B cell (primary cell): Measurements from ENCODE around the gene TBC1D12. TPM values are rescaled to one million over a fixed set of nuclear protein-coding genes. Genes with fewer than 3 reads are reported as not detected.

Experiments
- ATAC-seq: fragments of 200-7000 bp; cut with Tn5 transposase; one replicate; pipeline ENCODE4 v1.10.0; 2021; ENCODE audit warnings: low read depth, mild to moderate bottlenecking, moderate number of reproducible peaks, moderate library complexity
- CTCF ChIA-PET: fragments of 350-600 bp; sonication (Branson Sonifier 250); formaldehyde crosslinking; loops from one replicate; lab custom pipeline; 2021; ENCODE audit warnings: antibody characterized with exemption, inconsistent platforms; lab: Charles Lee
- POLR2A ChIA-PET: fragments of 350-600 bp; sonication (Branson Sonifier 250); formaldehyde crosslinking; loops from one replicate; lab custom pipeline; 2021; ENCODE audit warnings: antibody characterized with exemption; lab: Charles Lee
- DNase-seq: peaks from one replicate; pipeline ENCODE4 v3.0.0; 2013
- H2AFZ ChIP-seq: 2 replicates; pipeline ENCODE4 v1.6.1; 2012; ENCODE audit warnings: mild to moderate bottlenecking, low read depth, low read length; ENCODE audit not compliant: insufficient read depth, poor library complexity, severe bottlenecking
- H3K27ac ChIP-seq, 2 donors: 1 replicate in 1 of 2; 2 replicates in 1 of 2; pipeline ENCODE4 v1.5.1; 2012 to 2013; ENCODE audit warnings: low read length in 2 of 2, mild to moderate bottlenecking in 2 of 2, moderate library complexity in 1 of 2
- H3K27me3 ChIP-seq, 4 experiments: fragments of 200-600 bp in 1 of 4; sonication (generic) in 1 of 4; replicated peaks in 1 of 4; 1 replicate in 2 of 4; 2 replicates in 2 of 4; pipeline versions ENCODE4 v1.6.1 to v1.7.0; 2013 to 2016; ENCODE audit warnings: low read length in 3 of 4, mild to moderate bottlenecking in 2 of 4, mixed read lengths in 1 of 4, moderate library complexity in 1 of 4; ENCODE audit not compliant: insufficient read depth in 4 of 4, control insufficient read depth in 3 of 4; ENCODE audit errors: control extremely low read depth in 1 of 4
- H3K36me3 ChIP-seq, 2 experiments: replicated peaks in 1 of 2; 1 replicate in 1 of 2; 2 replicates in 1 of 2; pipeline versions ENCODE4 v1.6.1 to v1.7.1; 2013; ENCODE audit warnings: low read length in 1 of 2; ENCODE audit not compliant: insufficient read depth in 2 of 2, control insufficient read depth in 1 of 2; ENCODE audit errors: control extremely low read depth in 1 of 2, extremely low read depth in 1 of 2
- H3K4me1 ChIP-seq, 2 donors: fragments of 200-600 bp in 1 of 2; sonication (generic) in 1 of 2; 1 replicate in 1 of 2; 2 replicates in 1 of 2; pipeline versions ENCODE4 v1.5.1 to v1.6.1; 2013 to 2017; ENCODE audit warnings: low read length in 2 of 2; ENCODE audit not compliant: control insufficient read depth in 2 of 2, insufficient read depth in 2 of 2
- H3K4me2 ChIP-seq: replicated peaks from 2 replicates; pipeline ENCODE3; 2012; ENCODE audit warnings: mild to moderate bottlenecking, low read depth, low read length; ENCODE audit not compliant: poor library complexity, severe bottlenecking
- H3K4me3 ChIP-seq, 5 experiments: fragments of 200-600 bp in 1 of 5; sonication (generic) in 1 of 5; 1 replicate in 3 of 5; 2 replicates in 2 of 5; pipeline versions ENCODE4 v1.5.1 to v1.7.0; 2011 to 2016; ENCODE audit warnings: low read length in 4 of 5, mild to moderate bottlenecking in 4 of 5, low read depth in 2 of 5, control low read depth in 1 of 5, moderate library complexity in 1 of 5; ENCODE audit not compliant: insufficient read depth in 1 of 5; ENCODE audit errors: control extremely low read depth in 1 of 5, extremely low read depth in 1 of 5
- H3K79me2 ChIP-seq: fragments of 200-600 bp; sonication (generic); one replicate; pipeline ENCODE4 v1.6.0; 2016; ENCODE audit warnings: low read length; ENCODE audit not compliant: control insufficient read depth, insufficient read depth
- H3K9ac ChIP-seq: fragments of 200-600 bp; sonication (generic); 2 replicates; pipeline ENCODE4 v1.6.1; 2017; ENCODE audit warnings: mild to moderate bottlenecking, low read length, moderate library complexity
- H3K9me3 ChIP-seq, 3 donors: one replicate each; pipeline versions ENCODE4 v1.6.1 to v1.7.1; 2013; ENCODE audit warnings: low read length in 2 of 3; ENCODE audit not compliant: control insufficient read depth in 2 of 3, insufficient read depth in 1 of 3; ENCODE audit errors: control extremely low read depth in 1 of 3
- H4K20me1 ChIP-seq: 2 replicates; pipeline ENCODE4 v1.6.0; 2012; ENCODE audit warnings: mild to moderate bottlenecking, low read length; ENCODE audit not compliant: insufficient read depth, control insufficient read depth, poor library complexity, severe bottlenecking
- H3K27ac Mint-ChIP-seq: one replicate; pipeline ENCODE4 v1.8.0; 2021; ENCODE audit warnings: mixed read lengths
- H3K27me3 Mint-ChIP-seq: one replicate; pipeline ENCODE4 v1.8.0; 2021; ENCODE audit warnings: mixed read lengths
- H3K4me1 Mint-ChIP-seq: one replicate; pipeline ENCODE4 v1.8.0; 2021; ENCODE audit warnings: mixed read lengths
- H3K4me3 Mint-ChIP-seq: one replicate; pipeline ENCODE4 v1.8.0; 2021; ENCODE audit warnings: mixed read lengths
- H3K9me3 Mint-ChIP-seq: one replicate; pipeline ENCODE4 v1.8.0; 2022; ENCODE audit warnings: mixed read lengths; ENCODE audit not compliant: insufficient read depth
- CTCF ChIP-seq: fragments of 200-600 bp; IDR thresholded peaks from one replicate; pipeline ENCODE4 v1.8.0; 2022; ENCODE audit warnings: antibody characterized with exemption, mild to moderate bottlenecking
- EZH2 ChIP-seq: IDR thresholded peaks from 2 replicates; pipeline ENCODE4 v1.6.1; 2012; ENCODE audit warnings: borderline replicate concordance, low read depth, mild to moderate bottlenecking, moderate library complexity, low read length; ENCODE audit not compliant: insufficient read depth, poor library complexity, severe bottlenecking
- WGBS: methylation state at CpG from one replicate; pipeline ENCODE4 v1.1.5; 2013; ENCODE audit warnings: missing lambda C conversion rate; ENCODE audit not compliant: insufficient coverage; 5-methylcytosine and 5-hydroxymethylcytosine counted together
- intact Hi-C: fragments of 100-400 bp; cut with micrococcal nuclease; formaldehyde crosslinking; loops from one replicate; pipeline ENCODE4 v1.10.0; 2022
- polyA plus RNA-seq: library from polyadenylated mRNA; depleted of rRNA; stranded (reverse); fragments of >200 nt; gene quantifications from 2 replicates; pipeline ENCODE4 v1.2.3, GENCODE V29; 2012
- total RNA-seq, 2 donors: library from RNA; stranded (reverse); fragments of 120-200 nt in 1 of 2; gene quantifications; 1 replicate in 1 of 2; 2 replicates in 1 of 2; pipeline versions ENCODE4 v1.2.3 to v1.2.4, GENCODE V29; 2013 to 2022

Gene TBC1D12
- total and polyA plus RNA-seq, 2 donors (not counting 1 experiment from before 2014, with no cell fraction given) = 3.1 to 9.3 TPM

- no peaks in the 10 kb centered on the region for H3K9me3 Mint-ChIP-seq
- Histone ChIP-seq H3K27me3 (no peaks in the 10 kb centered on the region), H3K9ac (no peak overlapping the region), H3K4me2 (no peak overlapping the region), H3K36me3 (no peaks in the 10 kb centered on the region), H3K79me2 (no peaks in the 10 kb centered on the region), H2AFZ (no peak overlapping the region), H3K9me3 (no peaks in the 10 kb centered on the region), H3K4me1 (no peaks in the 10 kb centered on the region), H3K4me3 (no peak overlapping the region), H3K27ac (no peak overlapping the region), H4K20me1 (no peaks in the 10 kb centered on the region)
- TF ChIP-seq CTCF = no peak
- TF ChIP-seq EZH2 = no peak
- CTCF ChIA-PET = no interaction called here
- POLR2A ChIA-PET = no interaction called here
- intact Hi-C loops = no loop called here
- no peak for DNase-seq
- H3K27ac Mint-ChIP-seq = no peak overlapping the region
- no peak overlapping the region for H3K4me3 Mint-ChIP-seq
- H3K4me1 Mint-ChIP-seq = no peaks in the 10 kb centered on the region
- H3K27me3 Mint-ChIP-seq = no peaks in the 10 kb centered on the region
- no peak for ATAC-seq
Observed at GRCh38 chr10:94571081-94571480, 168.7 kb downstream of the TBC1D12 start.

GRCh38 chr10:94571528-94571927 lies 169.2 kb downstream of the TBC1D12 start:
- WGBS = 100% methylated on average over 2 of the region's 3 CpGs
- no peak overlapping the region for H3K27ac Mint-ChIP-seq
- no peak overlapping the region for H3K4me2 ChIP-seq

More at GRCh38 chr10:94571528-94571927, 169.2 kb downstream of the TBC1D12 start:
- ChIA-PET CTCF (no interaction called here), POLR2A (no interaction called here)
- Histone ChIP-seq H3K4me1 (no peaks in the 10 kb centered on the region), H3K27ac (no peak overlapping the region), H3K9ac (no peak overlapping the region), H3K4me3 (no peak overlapping the region), H3K36me3 (no peaks in the 10 kb centered on the region), H3K27me3 (no peaks in the 10 kb centered on the region), H2AFZ (no peak overlapping the region), H3K79me2 (no peaks in the 10 kb centered on the region), H3K9me3 (no peaks in the 10 kb centered on the region), H4K20me1 (no peaks in the 10 kb centered on the region)
- no peaks in the 10 kb centered on the region for H3K4me1 Mint-ChIP-seq
- no peak for TF ChIP-seq EZH2
- TF ChIP-seq CTCF = no peak
- H3K9me3 Mint-ChIP-seq = no peaks in the 10 kb centered on the region
- H3K4me3 Mint-ChIP-seq = no peak overlapping the region
- no peaks in the 10 kb centered on the region for H3K27me3 Mint-ChIP-seq
- ATAC-seq (no peak), DNase-seq (no peak)
- intact Hi-C loops = no loop called here
